ENCODE results near the gene TEX35.

Gene TEX35

GRCh38 chr1:178470411-178470960 lies 42.4 kb upstream of the TEX35 start (continued):
- TF ChIP-seq ZSCAN5A (tag by site-specific recombination; IDR thresholded peaks at IDR 0.05): no peak
- TF ChIP-seq ZNF501 (tag by site-specific recombination; IDR thresholded peaks at IDR 0.05): no peak
- TF ChIP-seq ZNF19 (tag by site-specific recombination; IDR thresholded peaks at IDR 0.05; ENCODE audit: low read depth): no peak
- no peak for TF ChIP-seq ZNF610 (tag by site-specific recombination; IDR thresholded peaks at IDR 0.05; ENCODE audit: borderline replicate concordance)
- TF ChIP-seq ZBTB48 (tag by site-specific recombination; IDR thresholded peaks at IDR 0.05): no peak
- TF ChIP-seq ZNF362 (tag by site-specific recombination; IDR thresholded peaks at IDR 0.05): no peak
- TF ChIP-seq ZSCAN16 (tag by site-specific recombination; IDR thresholded peaks at IDR 0.05): no peak
- no peak for TF ChIP-seq SCRT1 (tag by site-specific recombination; IDR thresholded peaks at IDR 0.05; ENCODE audit: borderline replicate concordance)
- no peak for TF ChIP-seq OVOL3 (tag by site-specific recombination; IDR thresholded peaks at IDR 0.05)

GRCh38 chr1:178472531-178472930 lies 40.4 kb upstream of the TEX35 start:
- no peaks in the 10 kb centered on the region for H3K4me1 ChIP-seq (ENCODE audit: control insufficient read depth, insufficient read depth, low read length)
- TF ChIP-seq ZNF792 (tag by site-specific recombination; IDR thresholded peaks at IDR 0.05): no peak
- no peak for TF ChIP-seq ZNF777 (tag by site-specific recombination; IDR thresholded peaks at IDR 0.05; ENCODE audit: borderline replicate concordance)
- no peak for TF ChIP-seq ZNF23 (tag by site-specific recombination; IDR thresholded peaks at IDR 0.05; ENCODE audit: borderline replicate concordance)
- no peak for TF ChIP-seq ZNF701 (tag by site-specific recombination; IDR thresholded peaks at IDR 0.05)
- TF ChIP-seq ZNF660 (tag by site-specific recombination; IDR thresholded peaks at IDR 0.05): no peak
- no peak for TF ChIP-seq ZNF658 (tag by site-specific recombination; IDR thresholded peaks at IDR 0.05)
- TF ChIP-seq ZNF629 (tag by site-specific recombination; IDR thresholded peaks at IDR 0.05): no peak
- no peak for TF ChIP-seq ZNF16 (tag by site-specific recombination; IDR thresholded peaks at IDR 0.05; ENCODE audit: low read depth)
- no peak for TF ChIP-seq PRDM6 (tag by site-specific recombination; IDR thresholded peaks at IDR 0.05)
- peaks cover 0 to 11% of the 10 kb centered on the region in 2 experiments; a peak in 1 of 3 replicates for H3K36me3 ChIP-seq (ENCODE audit: control insufficient read depth in 2 of 2, insufficient read depth in 1 of 2, low read length in 2 of 2)
- no peaks in the 10 kb centered on the region for H3K9me3 ChIP-seq (ENCODE audit: control insufficient read depth, insufficient read depth, low read depth, low read length)
- H3K27ac ChIP-seq (ENCODE audit: extremely low read depth, low read depth, low read length): no peak overlapping the region
- no peak overlapping the region for H3K4me3 ChIP-seq (ENCODE audit: low read depth, low read length)
- ChIA-PET CTCF (interaction anchor here (0.7 to 4.0 kb wide), 3 partner anchors 29 to 162 kb away, joined by 3 to 22 read pairs (median 3); no protein-coding TSS in a partner anchor), POLR2A (no interaction called here)

GRCh38 chr1:178477373-178477772 lies 35.5 kb upstream of the TEX35 start:
- POLR2A ChIA-PET: no interaction called here
- no peak overlapping the region for H3K4me3 ChIP-seq (ENCODE audit: low read depth, low read length)
- H3K36me3 ChIP-seq (ENCODE audit: control insufficient read depth in 2 of 2, insufficient read depth in 1 of 2, low read length in 2 of 2): peaks cover 0 to 8% of the 10 kb centered on the region in 2 experiments; a peak in 1 of 3 replicates
- H3K4me1 ChIP-seq (ENCODE audit: control insufficient read depth, insufficient read depth, low read length): no peaks in the 10 kb centered on the region
- no peaks in the 10 kb centered on the region for H3K9me3 ChIP-seq (ENCODE audit: control insufficient read depth, insufficient read depth, low read depth, low read length)
- H3K27ac ChIP-seq (ENCODE audit: extremely low read depth, low read depth, low read length): no peak overlapping the region
- CTCF ChIA-PET: interaction anchor here (1.3 kb wide), 1 partner anchor 25 kb away, joined by 4 read pairs; no protein-coding TSS in a partner anchor
- TF ChIP-seq PATZ1 (tag by site-specific recombination; IDR thresholded peaks at IDR 0.05) (no peak), ZNF112 (tag by site-specific recombination; IDR thresholded peaks at IDR 0.05) (no peak), BCL11B (tag by site-specific recombination; IDR thresholded peaks at IDR 0.05; ENCODE audit: low read depth) (no peak), TSHZ1 (tag by site-specific recombination; IDR thresholded peaks at IDR 0.05; ENCODE audit: borderline replicate concordance) (no peak), BCL11A (tag by site-specific recombination; IDR thresholded peaks at IDR 0.05; ENCODE audit: low read depth) (no peak), ZNF654 (tag by site-specific recombination; IDR thresholded peaks at IDR 0.05; ENCODE audit: low read depth) (no peak), ZNF624 (tag by site-specific recombination; IDR thresholded peaks at IDR 0.05) (no peak)

All from HEK293 (cell line).